H1 (cell line): ENCODE data around the gene DPH5. TPM values are rescaled to one million over a fixed set of nuclear protein-coding genes. Genes with fewer than 3 reads are reported as not detected.

ENCODE experiments used
- CTCF ChIA-PET: fragments of 300-600 bp; sonication (Branson Sonifier 250); formaldehyde crosslinking; loops from one replicate; lab custom pipeline; 2021; ENCODE audit not compliant: partially characterized antibody; lab: Charles Lee
- POLR2A ChIA-PET: fragments of 300-600 bp; sonication (Branson Sonifier 250); formaldehyde crosslinking; loops from one replicate; lab custom pipeline; 2021; ENCODE audit warnings: inconsistent platforms; ENCODE audit not compliant: partially characterized antibody; lab: Charles Lee
- DNase-seq, 2 experiments: peaks; one replicate each; pipeline versions ENCODE4 v3.0.0 to v3.0.0-alpha.2; 2010 to 2022; ENCODE audit warnings: low spot score in 2 of 2, low read depth in 1 of 2, mixed read lengths in 1 of 2
- FAIRE-seq: peaks from 2 replicates; lab custom pipeline; 2011; peaks lifted over from hg19 to GRCh38; lab: Jason Lieb, UNC
- H2AFZ ChIP-seq: 2 replicates; pipeline ENCODE4 v1.8.1; 2012; ENCODE audit warnings: low read length, inconsistent platforms
- H2AK5ac ChIP-seq: 2 replicates; pipeline ENCODE4 v1.6.1; 2013; ENCODE audit warnings: low read depth, low read length
- H2BK120ac ChIP-seq: replicated peaks from 2 replicates; pipeline ENCODE3; 2013; ENCODE audit warnings: low read depth, low read length, inconsistent platforms
- H2BK12ac ChIP-seq: 2 replicates; pipeline ENCODE4 v1.6.1; 2013; ENCODE audit warnings: low read depth, low read length
- H2BK15ac ChIP-seq: 2 replicates; pipeline ENCODE4 v1.6.1; 2013; ENCODE audit warnings: low read length
- H2BK20ac ChIP-seq: 2 replicates; pipeline ENCODE4 v1.6.1; 2013; ENCODE audit warnings: low read length
- H2BK5ac ChIP-seq: 2 replicates; pipeline ENCODE4 v1.6.1; 2013; ENCODE audit warnings: low read depth, low read length
- H3K14ac ChIP-seq: 2 replicates; pipeline ENCODE4 v1.6.1; 2013; ENCODE audit warnings: inconsistent platforms; ENCODE audit not compliant: insufficient read length
- H3K18ac ChIP-seq: 2 replicates; pipeline ENCODE4 v1.6.1; 2013; ENCODE audit warnings: low read length; ENCODE audit errors: extremely low read depth
- H3K23ac ChIP-seq: 2 replicates; pipeline ENCODE4 v1.6.1; 2013; ENCODE audit warnings: inconsistent platforms; ENCODE audit not compliant: insufficient read length
- H3K23me2 ChIP-seq: 2 replicates; pipeline ENCODE4 v1.6.1; 2013; ENCODE audit warnings: low read depth, low read length
- H3K27ac ChIP-seq: 2 replicates; pipeline ENCODE4 v1.6.1; 2011; ENCODE audit warnings: low read depth, low read length, inconsistent platforms
- H3K27me3 ChIP-seq, 4 experiments: replicated peaks in 1 of 4; 1 replicate in 1 of 4; 2 replicates in 3 of 4; pipeline versions ENCODE4 v1.6.1 to v1.8.1; 2011 to 2013; ENCODE audit warnings: low read length in 3 of 4, mild to moderate bottlenecking in 3 of 4, inconsistent platforms in 2 of 4, mixed read lengths in 2 of 4, moderate library complexity in 1 of 4; ENCODE audit not compliant: control insufficient read depth in 3 of 4, insufficient read depth in 3 of 4; ENCODE audit errors: extremely low read depth in 1 of 4
- H3K36me3 ChIP-seq, 4 experiments: 2 replicates each; pipeline versions ENCODE4 v1.6.1 to v1.8.1; 2011 to 2013; ENCODE audit warnings: mild to moderate bottlenecking in 4 of 4, low read length in 3 of 4, moderate library complexity in 2 of 4, control low read depth in 1 of 4, inconsistent platforms in 1 of 4; ENCODE audit not compliant: insufficient read depth in 4 of 4, control insufficient read depth in 2 of 4
- H3K4ac ChIP-seq: replicated peaks from 2 replicates; pipeline ENCODE3; 2013; ENCODE audit warnings: low read length, low read depth, mixed read lengths, inconsistent platforms; ENCODE audit not compliant: insufficient read length
- H3K4me1 ChIP-seq, 4 experiments: replicated peaks in 1 of 4; 1 replicate in 1 of 4; 2 replicates in 3 of 4; pipeline versions ENCODE4 v1.6.1 to v1.8.1; 2011 to 2013; ENCODE audit warnings: low read length in 3 of 4, inconsistent platforms in 2 of 4, mixed read lengths in 1 of 4; ENCODE audit not compliant: insufficient read depth in 4 of 4, control insufficient read depth in 3 of 4
- H3K4me2 ChIP-seq, 2 experiments: 2 replicates each; pipeline versions ENCODE4 v1.6.1 to v1.8.1; 2011 to 2013; ENCODE audit warnings: low read depth in 2 of 2, low read length in 2 of 2, control low read depth in 1 of 2, inconsistent platforms in 1 of 2, mild to moderate bottlenecking in 1 of 2; ENCODE audit not compliant: insufficient read depth in 1 of 2
- H3K4me3 ChIP-seq, 4 experiments: fragments of 200-600, 300-600 bp in 1 of 4; sonication (generic), shearing (Covaris generic), sonication (Bioruptor Twin) in 1 of 4; 2 replicates each; pipeline versions ENCODE4 v1.5.1 to v1.8.1; 2011 to 2016; ENCODE audit warnings: low read length in 4 of 4, low read depth in 3 of 4, control low read depth in 2 of 4, inconsistent platforms in 2 of 4, mild to moderate bottlenecking in 2 of 4, mixed read lengths in 1 of 4, moderate library complexity in 1 of 4; ENCODE audit not compliant: insufficient read depth in 2 of 4; ENCODE audit errors: extremely low read depth in 1 of 4
- H3K56ac ChIP-seq: replicated peaks from 2 replicates; pipeline ENCODE3; 2013; ENCODE audit warnings: low read depth, mild to moderate bottlenecking, mixed read lengths, low read length, inconsistent platforms; ENCODE audit not compliant: insufficient read length
- H3K79me1 ChIP-seq: 2 replicates; pipeline ENCODE4 v1.6.1; 2013; ENCODE audit warnings: low read depth, low read length, control low read depth
- H3K79me2 ChIP-seq, 2 experiments: 2 replicates each; pipeline versions ENCODE4 v1.6.1 to v1.8.1; 2012 to 2013; ENCODE audit warnings: low read length in 2 of 2, mild to moderate bottlenecking in 2 of 2, inconsistent platforms in 1 of 2; ENCODE audit not compliant: insufficient read depth in 2 of 2, control insufficient read depth in 1 of 2
- H3K9ac ChIP-seq, 4 experiments: replicated peaks in 1 of 4; 1 replicate in 1 of 4; 2 replicates in 3 of 4; pipeline versions ENCODE4 v1.6.1 to v1.8.1; 2011 to 2013; ENCODE audit warnings: low read depth in 3 of 4, low read length in 3 of 4, control low read depth in 2 of 4, mild to moderate bottlenecking in 2 of 4, moderate library complexity in 2 of 4, inconsistent platforms in 1 of 4; ENCODE audit errors: extremely low read depth in 1 of 4
- H3K9me3 ChIP-seq, 2 experiments: 2 replicates each; pipeline versions ENCODE4 v1.6.1 to v1.8.1; 2012 to 2013; ENCODE audit warnings: mild to moderate bottlenecking in 2 of 2, moderate library complexity in 2 of 2, control low read depth in 1 of 2, inconsistent platforms in 1 of 2, low read depth in 1 of 2, low read length in 1 of 2, mixed read lengths in 1 of 2; ENCODE audit not compliant: insufficient read depth in 2 of 2
- H4K20me1 ChIP-seq, 2 experiments: replicated peaks in 1 of 2; 2 replicates each; pipeline versions ENCODE3 to v1.8.1; 2011 to 2013; ENCODE audit warnings: inconsistent platforms in 2 of 2, low read length in 2 of 2, mild to moderate bottlenecking in 1 of 2; ENCODE audit not compliant: insufficient read depth in 2 of 2, control insufficient read depth in 1 of 2
- H4K5ac ChIP-seq: 2 replicates; pipeline ENCODE4 v1.6.1; 2013; ENCODE audit warnings: low read length, low read depth, mixed read lengths, inconsistent platforms; ENCODE audit not compliant: insufficient read length
- H4K8ac ChIP-seq: 2 replicates; pipeline ENCODE4 v1.8.0; 2013; ENCODE audit warnings: mild to moderate bottlenecking, moderate library complexity, low read length, inconsistent platforms; ENCODE audit not compliant: insufficient read depth; ENCODE audit errors: extremely low read depth
- H4K91ac ChIP-seq: replicated peaks from 2 replicates; pipeline ENCODE3; 2013; ENCODE audit warnings: low read length, mixed read lengths, inconsistent platforms; ENCODE audit not compliant: insufficient read length
- BRCA1 ChIP-seq: IDR thresholded peaks from 2 replicates; pipeline ENCODE4 v1.6.1; 2012; ENCODE audit warnings: low read depth, low read length, improper control_type of control experiment
- FOSL1 ChIP-seq: IDR thresholded peaks from 2 replicates; pipeline ENCODE4 v1.6.1; 2011; ENCODE audit warnings: mild to moderate bottlenecking, low read depth, low read length, moderate library complexity; ENCODE audit not compliant: insufficient read depth
- GABPA ChIP-seq: IDR thresholded peaks from 2 replicates; pipeline ENCODE4 v1.6.1; 2011; ENCODE audit warnings: mild to moderate bottlenecking, low read length, moderate library complexity, borderline replicate concordance; ENCODE audit not compliant: insufficient read depth
- KDM1A ChIP-seq: fragments of 200-600, 300-600 bp; sonication (generic); IDR thresholded peaks from 2 replicates; pipeline ENCODE4 v1.7.1; 2016; ENCODE audit warnings: mild to moderate bottlenecking, low read length, borderline replicate concordance
- POLR2A ChIP-seq, 2 experiments: IDR thresholded peaks; 1 replicate in 1 of 2; 2 replicates in 1 of 2; pipeline ENCODE4 v1.6.1; 2011; ENCODE audit warnings: low read depth in 2 of 2, low read length in 2 of 2, mild to moderate bottlenecking in 2 of 2; ENCODE audit errors: control extremely low read depth in 1 of 2
- POLR2AphosphoS5 ChIP-seq: IDR thresholded peaks from 2 replicates; pipeline ENCODE4 v1.6.1; 2011; ENCODE audit warnings: low read depth, low read length
- RBBP5 ChIP-seq: IDR thresholded peaks from 2 replicates; pipeline ENCODE4 v1.7.1; 2012; ENCODE audit warnings: low read depth, mild to moderate bottlenecking, inconsistent platforms, low read length, moderate library complexity, borderline replicate concordance
- RFX5 ChIP-seq: IDR thresholded peaks from 2 replicates; pipeline ENCODE4 v1.6.1; 2011; ENCODE audit warnings: low read depth, low read length, improper control_type of control experiment, borderline replicate concordance
- SIX5 ChIP-seq: IDR thresholded peaks from 2 replicates; pipeline ENCODE4 v1.6.1; 2011; ENCODE audit warnings: mild to moderate bottlenecking, low read depth, low read length
- SP2 ChIP-seq: IDR thresholded peaks from 2 replicates; pipeline ENCODE4 v1.6.1; 2012; ENCODE audit warnings: mild to moderate bottlenecking, low read length, inconsistent platforms
- SRF ChIP-seq: IDR thresholded peaks from 2 replicates; pipeline ENCODE4 v1.6.1; 2011; ENCODE audit warnings: mild to moderate bottlenecking, low read depth, low read length, moderate library complexity
- TBP ChIP-seq: IDR thresholded peaks from 2 replicates; pipeline ENCODE4 v1.6.1; 2011; ENCODE audit warnings: low read depth, low read length, improper control_type of control experiment
- TCF12 ChIP-seq: IDR thresholded peaks from 2 replicates; pipeline ENCODE4 v1.6.1; 2011; ENCODE audit warnings: low read depth, mild to moderate bottlenecking, low read length
- USF2 ChIP-seq: IDR thresholded peaks from 2 replicates; pipeline ENCODE4 v1.6.1; 2011; ENCODE audit warnings: low read length, improper control_type of control experiment
- YY1 ChIP-seq: IDR thresholded peaks from 2 replicates; pipeline ENCODE4 v1.6.1; 2011; ENCODE audit warnings: low read depth, mild to moderate bottlenecking, low read length
- WGBS, 2 experiments: shearing (Covaris generic) in 1 of 2; methylation state at CpG; one replicate each; pipeline versions ENCODE4 v1.1.6 to v1.1.7; 2013 to 2015; ENCODE audit warnings: low lambda C conversion rate in 2 of 2, mixed read lengths in 2 of 2, inconsistent platforms in 1 of 2, low coverage in 1 of 2, missing lambda C conversion rate in 1 of 2; ENCODE audit not compliant: insufficient replicate concordance in 2 of 2, insufficient coverage in 1 of 2, insufficient read length in 1 of 2; ENCODE audit errors: extremely low coverage in 1 of 2, missing lambda C conversion rate in 1 of 2; 5-methylcytosine and 5-hydroxymethylcytosine counted together
- polyA plus RNA-seq, 7 experiments: library from polyadenylated mRNA; depleted of rRNA in 3 of 7; stranded (reverse) in 5 of 7; unstranded in 2 of 7; fragments of >200 nt in 5 of 7; fragments of 200-250 nt in 2 of 7; gene quantifications; 1 replicate in 5 of 7; 2 replicates in 1 of 7; 4 replicates in 1 of 7; pipeline versions ENCODE4 v1.2.1 to v1.2.3, GENCODE V29; 2011 to 2013; ENCODE audit warnings: missing spikeins in 2 of 7, mixed read lengths in 2 of 7
- total RNA-seq: library from RNA; stranded (reverse); fragmentation: NEBNext Ultra II Directional; extraction: Animal tissue kit (Norgen Biotek cat#: 25700); gene quantifications from 2 replicates; pipeline ENCODE4 v1.2.1, GENCODE V29; 2021

The DPH5 gene
- total and polyA plus RNA-seq, 2 of the 8 experiments (the other 6 are each of a cell fraction or from before 2014, with no cell fraction given): 67.7 to 106 TPM

- DNase-seq (no peak), FAIRE-seq (no peak)
- Histone ChIP-seq H2BK12ac (no peak overlapping the region), H2AFZ (no peak overlapping the region), H3K4me1 (peaks cover 4 to 17% (median 9%) of the 10 kb centered on the region in 4 experiments; a peak in 6 of 7 replicates), H3K9ac (no peak overlapping the region), H3K4me3 (no peak overlapping the region), H4K91ac (no peak overlapping the region), H3K14ac (no peak overlapping the region), H3K4me2 (no peak overlapping the region), H3K79me1 (no peaks in the 10 kb centered on the region), H3K27ac (no peak overlapping the region), H2BK20ac (no peak overlapping the region), H3K4ac (no peak overlapping the region), H3K36me3 (peaks cover 0 to 6% (median 1%) of the 10 kb centered on the region in 4 experiments; a peak in 3 of 8 replicates), H3K18ac (no peak overlapping the region), H3K23me2 (no peaks in the 10 kb centered on the region), H2AK5ac (no peak overlapping the region), H4K20me1 (no peaks in the 10 kb centered on the region), H2BK120ac (no peak overlapping the region), H3K27me3 (no peaks in the 10 kb centered on the region), H4K5ac (no peak overlapping the region), H4K8ac (no peak overlapping the region), H3K23ac (no peak overlapping the region), H2BK5ac (no peak overlapping the region), H3K9me3 (no peaks in the 10 kb centered on the region), H3K56ac (no peak overlapping the region), H2BK15ac (no peak overlapping the region), H3K79me2 (no peaks in the 10 kb centered on the region; a peak in 1 of 4 replicates)
- 86% methylated on average over 1 of the region's 1 CpG; no CpG with 5 or more reads in 1 of the 2 experiments for WGBS, 2 experiments
- POLR2A ChIA-PET: no interaction called here
- CTCF ChIA-PET: interaction anchor here (0.6 kb wide), 2 partner anchors 190 to 292 kb away, joined by 3 read pairs; no protein-coding TSS in a partner anchor
- TF ChIP-seq TBP (no peak), TCF12 (no peak), SIX5 (no peak), FOSL1 (no peak), SRF (no peak), POLR2AphosphoS5 (no peak), SP2 (no peak), USF2 (no peak), KDM1A (no peak), GABPA (no peak), RFX5 (no peak), RBBP5 (no peak), POLR2A (IDR thresholded peaks at IDR 0.05; ENCODE audit: control extremely low read depth in 1 of 2, low read depth in 2 of 2, low read length in 2 of 2) (no peak), YY1 (no peak), BRCA1 (no peak)
Measured at GRCh38 chr1:100955322-100955721, 70.3 kb downstream of the DPH5 start.
